Measurements from ENCODE around the gene ARHGEF10L. TPM values are rescaled to one million over a fixed set of nuclear protein-coding genes. Genes with fewer than 3 reads are reported as not detected.

The ARHGEF10L gene
- total RNA-seq, 2 donors from 2014 or later, result 226 to 301 TPM

DNA sequence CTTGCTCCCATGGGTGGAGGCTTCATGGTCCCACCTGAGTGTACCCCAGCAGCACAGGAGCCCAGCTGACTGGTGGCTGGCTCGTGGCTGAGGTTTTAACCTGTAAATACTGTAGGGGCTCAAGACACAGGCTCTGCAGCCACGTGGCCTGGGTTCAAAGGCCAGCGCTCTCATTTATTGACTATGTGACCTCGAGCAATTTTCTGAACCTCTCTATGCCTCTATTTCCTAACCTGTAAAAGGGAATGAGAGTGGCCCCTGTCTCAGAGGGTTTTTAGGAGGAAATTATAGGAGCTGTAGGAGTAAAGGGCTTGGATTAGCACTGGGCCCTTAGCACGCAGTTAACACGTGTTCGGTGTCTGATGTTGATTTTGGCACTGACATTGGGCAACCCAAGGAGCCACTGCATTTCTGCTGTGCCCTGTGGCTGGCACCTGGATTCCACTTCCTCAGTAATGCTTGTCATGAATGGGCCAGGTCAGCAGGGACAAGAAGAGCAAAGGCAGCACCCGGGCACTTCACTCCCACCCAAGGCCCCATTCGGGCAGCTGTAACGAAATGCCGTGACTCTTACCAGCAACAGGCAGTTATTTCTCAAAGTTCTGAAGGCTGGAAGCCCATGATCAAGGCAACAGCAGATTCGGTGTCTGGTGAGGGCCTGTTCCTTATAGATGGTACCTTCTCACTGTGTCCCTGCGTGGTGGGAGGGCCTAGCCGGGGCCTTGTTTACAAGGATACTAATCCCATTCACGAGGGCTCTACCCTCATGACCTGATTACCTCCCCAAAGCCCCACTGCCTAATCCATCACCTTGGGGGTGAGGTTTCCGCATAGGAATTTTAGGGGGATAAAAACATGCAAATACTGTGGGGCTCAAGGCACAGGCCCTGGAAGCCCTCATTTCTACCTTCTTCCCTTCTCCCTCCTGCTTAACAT is 25.2 kb downstream of the ARHGEF10L start:
- Histone ChIP-seq H3K27ac (peak overlapping the region; percentile 99), H3K27me3 (replicated peaks; ENCODE audit: insufficient read depth) (no peaks in the 10 kb centered on the region), H3K36me3 (no peaks in the 10 kb centered on the region), H3K9me3 (no peaks in the 10 kb centered on the region), H3K4me1 (ENCODE audit: control insufficient read depth in 1 of 2, low read depth in 2 of 2) (peaks cover 88 to 99% of the 10 kb centered on the region in 2 donors), H3K4me3 (no peak overlapping the region)
- DNase-seq (ENCODE audit: low spot score) (no peak), ATAC-seq (ENCODE audit: insufficient number of reproducible peaks, low FRiP score, low read depth) (no peak)
- TF ChIP-seq, protein P1, sequence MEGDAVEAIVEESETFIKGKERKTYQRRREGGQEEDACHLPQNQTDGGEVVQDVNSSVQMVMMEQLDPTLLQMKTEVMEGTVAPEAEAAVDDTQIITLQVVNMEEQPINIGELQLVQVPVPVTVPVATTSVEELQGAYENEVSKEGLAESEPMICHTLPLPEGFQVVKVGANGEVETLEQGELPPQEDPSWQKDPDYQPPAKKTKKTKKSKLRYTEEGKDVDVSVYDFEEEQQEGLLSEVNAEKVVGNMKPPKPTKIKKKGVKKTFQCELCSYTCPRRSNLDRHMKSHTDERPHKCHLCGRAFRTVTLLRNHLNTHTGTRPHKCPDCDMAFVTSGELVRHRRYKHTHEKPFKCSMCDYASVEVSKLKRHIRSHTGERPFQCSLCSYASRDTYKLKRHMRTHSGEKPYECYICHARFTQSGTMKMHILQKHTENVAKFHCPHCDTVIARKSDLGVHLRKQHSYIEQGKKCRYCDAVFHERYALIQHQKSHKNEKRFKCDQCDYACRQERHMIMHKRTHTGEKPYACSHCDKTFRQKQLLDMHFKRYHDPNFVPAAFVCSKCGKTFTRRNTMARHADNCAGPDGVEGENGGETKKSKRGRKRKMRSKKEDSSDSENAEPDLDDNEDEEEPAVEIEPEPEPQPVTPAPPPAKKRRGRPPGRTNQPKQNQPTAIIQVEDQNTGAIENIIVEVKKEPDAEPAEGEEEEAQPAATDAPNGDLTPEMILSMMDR (IDR thresholded peaks at IDR 0.05), result no peak

DNA sequence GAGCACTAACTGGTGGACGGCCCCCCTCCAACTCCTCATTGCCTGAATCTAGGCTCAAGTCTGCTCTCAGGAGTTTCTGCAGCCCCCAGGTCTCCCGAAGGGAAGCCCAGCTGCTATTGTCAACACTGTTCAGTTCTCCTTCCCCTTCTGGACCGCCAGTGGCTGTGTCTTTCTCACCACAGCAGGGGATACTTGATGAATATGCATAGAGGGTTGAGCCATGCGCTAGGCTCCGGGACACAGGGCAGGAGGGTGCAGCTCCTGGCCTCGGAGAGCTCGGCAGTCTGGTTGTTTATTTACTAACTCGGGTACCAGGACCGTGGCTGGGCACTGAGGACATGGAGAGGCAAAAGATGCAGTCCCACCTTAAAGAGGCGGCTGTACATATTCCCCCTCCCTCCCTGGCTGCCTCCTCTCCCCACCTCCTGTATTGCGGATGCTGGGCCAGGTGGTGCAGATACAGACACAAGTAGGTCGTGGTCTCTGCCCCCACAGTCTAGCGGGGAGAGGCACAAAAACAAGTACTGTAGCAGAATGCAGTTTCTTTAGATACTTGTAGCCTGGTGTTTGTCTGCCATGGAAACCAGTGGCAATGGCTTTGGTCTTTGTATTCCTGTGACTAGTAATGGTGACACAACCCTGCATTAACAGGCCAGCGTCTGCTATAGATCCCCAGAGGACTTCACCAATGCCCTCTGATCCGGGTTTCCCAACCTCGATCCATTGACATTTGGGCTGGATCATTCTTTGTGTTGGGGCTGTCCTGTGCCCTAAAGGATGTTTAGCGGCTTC is 26.2 kb downstream of the ARHGEF10L start:
- no peaks in the 10 kb centered on the region for H3K27me3 ChIP-seq (replicated peaks; ENCODE audit: insufficient read depth)
- ATAC-seq (ENCODE audit: insufficient number of reproducible peaks, low FRiP score, low read depth) (no peak), DNase-seq (ENCODE audit: low spot score) (no peak)
- TF ChIP-seq, protein P1 (IDR thresholded peaks at IDR 0.05), result no peak
- H3K27ac ChIP-seq, result peak overlapping the region; percentile 99
- no peaks in the 10 kb centered on the region for H3K36me3 ChIP-seq
- no peak overlapping the region for H3K4me3 ChIP-seq
- H3K9me3 ChIP-seq, result no peaks in the 10 kb centered on the region
- H3K4me1 ChIP-seq (ENCODE audit: control insufficient read depth in 1 of 2, low read depth in 2 of 2), result peaks cover 87 to 98% of the 10 kb centered on the region in 2 donors

DNA sequence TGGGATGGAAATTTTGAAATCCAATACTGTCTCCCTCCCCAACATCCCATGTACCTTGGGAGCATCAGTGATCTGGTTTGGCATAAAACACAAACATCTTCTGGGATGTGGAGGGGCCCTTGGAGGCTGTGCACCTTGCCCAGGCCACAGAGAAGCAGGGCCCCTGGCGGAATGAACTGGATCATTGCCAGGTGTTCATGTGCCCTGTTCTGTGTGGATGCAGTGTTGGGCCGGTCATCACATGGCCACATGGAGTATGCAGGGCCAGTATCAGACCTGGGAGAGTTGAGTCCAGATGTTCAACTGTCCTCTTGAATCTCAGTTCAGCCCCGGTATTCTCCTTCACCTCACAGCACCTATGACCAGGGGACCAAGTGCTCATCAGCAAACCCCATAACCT is 26.9 kb downstream of the ARHGEF10L start:
- H3K4me1 ChIP-seq (ENCODE audit: control insufficient read depth in 1 of 2, low read depth in 2 of 2), result peaks cover 83 to 98% of the 10 kb centered on the region in 2 donors
- peak overlapping the region; percentile 99 for H3K27ac ChIP-seq

DNA sequence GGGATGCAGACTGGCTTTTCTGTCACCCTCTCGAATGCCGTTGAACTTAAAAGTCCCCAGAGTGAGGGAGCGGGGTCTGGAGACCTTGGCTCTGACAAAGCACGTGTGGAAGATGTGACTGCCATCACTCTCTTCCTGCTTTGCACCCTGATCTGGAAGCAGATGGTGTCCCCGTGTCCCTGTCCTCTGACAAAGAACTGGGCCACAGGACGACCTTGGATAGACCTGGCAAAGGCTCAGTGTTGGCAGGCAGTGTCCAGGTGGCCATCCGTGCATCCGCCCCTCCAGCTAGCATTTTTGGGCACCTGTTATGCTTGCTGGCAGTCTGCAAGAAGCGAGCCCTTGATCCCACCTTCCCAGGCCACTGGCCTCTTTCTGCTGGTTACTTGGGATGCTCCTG is 27.4 kb downstream of the ARHGEF10L start:
- peak overlapping the region; percentile 99 for H3K27ac ChIP-seq
- no peaks in the 10 kb centered on the region for H3K9me3 ChIP-seq
- H3K27me3 ChIP-seq (replicated peaks; ENCODE audit: insufficient read depth), result no peaks in the 10 kb centered on the region
- no peaks in the 10 kb centered on the region for H3K36me3 ChIP-seq
- H3K4me1 ChIP-seq (ENCODE audit: control insufficient read depth in 1 of 2, low read depth in 2 of 2), result peaks cover 81 to 98% of the 10 kb centered on the region in 2 donors
- H3K4me3 ChIP-seq, result no peak overlapping the region
- ATAC-seq (ENCODE audit: insufficient number of reproducible peaks, low FRiP score, low read depth) (no peak), DNase-seq (ENCODE audit: low spot score) (no peak)
- TF ChIP-seq, protein P1 (IDR thresholded peaks at IDR 0.05), result no peak

More for the DNA sequence above, 26.9 kb downstream of the ARHGEF10L start:
- TF ChIP-seq, protein P1 (IDR thresholded peaks at IDR 0.05), result no peak
- no peak for ATAC-seq (ENCODE audit: insufficient number of reproducible peaks, low FRiP score, low read depth)
- Histone ChIP-seq H3K27me3 (replicated peaks; ENCODE audit: insufficient read depth) (no peaks in the 10 kb centered on the region), H3K36me3 (no peaks in the 10 kb centered on the region), H3K4me3 (no peak overlapping the region), H3K9me3 (no peaks in the 10 kb centered on the region)
- DNase-seq (ENCODE audit: low spot score), result no peak

DNA sequence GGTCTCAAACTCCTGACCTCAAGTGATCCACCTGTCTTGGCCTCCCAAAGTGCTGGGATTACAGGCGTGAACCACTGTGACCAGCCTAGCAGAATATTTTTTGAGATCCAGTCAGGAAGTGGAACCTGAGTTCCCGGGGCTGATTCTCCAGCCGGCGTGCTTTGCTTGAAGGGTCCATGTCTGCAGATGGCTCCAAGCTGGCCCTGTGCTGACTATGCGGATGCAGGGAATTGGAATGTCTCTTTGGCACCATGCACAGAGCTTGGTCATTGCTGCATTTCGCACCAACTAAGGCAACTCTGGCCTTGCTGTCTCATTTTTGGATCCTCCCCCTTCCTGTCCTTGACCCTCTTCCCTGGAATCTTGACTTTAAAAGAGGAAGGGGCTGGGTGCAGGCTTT is 28.1 kb downstream of the ARHGEF10L start:
- peak overlapping the region; percentile 99 for H3K27ac ChIP-seq
- H3K27me3 ChIP-seq (replicated peaks; ENCODE audit: insufficient read depth), result no peaks in the 10 kb centered on the region
- H3K36me3 ChIP-seq, result no peaks in the 10 kb centered on the region
- H3K4me1 ChIP-seq (ENCODE audit: control insufficient read depth in 1 of 2, low read depth in 2 of 2), result peaks cover 81 to 98% of the 10 kb centered on the region in 2 donors
- TF ChIP-seq, protein P1 (IDR thresholded peaks at IDR 0.05), result no peak
- no peaks in the 10 kb centered on the region for H3K9me3 ChIP-seq
- no peak overlapping the region for H3K4me3 ChIP-seq
- ATAC-seq (ENCODE audit: insufficient number of reproducible peaks, low FRiP score, low read depth) (no peak), DNase-seq (ENCODE audit: low spot score) (no peak)

Measured in thoracic aorta (tissue), 2 donors.